Skeletal muscle satellite cell (primary cell): Measurements from ENCODE around the gene ZNF618. TPM values are rescaled to one million over a fixed set of nuclear protein-coding genes. Genes with fewer than 3 reads are reported as not detected.

Source experiments
- H3K27me3 ChIP-seq: 2 replicates; pipeline ENCODE4 v1.7.0; 2013; ENCODE audit warnings: low read length; ENCODE audit not compliant: control insufficient read depth, insufficient read depth
- H3K36me3 ChIP-seq: 2 replicates; pipeline ENCODE4 v1.7.0; 2013; ENCODE audit warnings: mild to moderate bottlenecking, control low read depth, low read length; ENCODE audit not compliant: insufficient read depth
- H3K4me1 ChIP-seq: 2 replicates; pipeline ENCODE4 v1.7.0; 2013; ENCODE audit warnings: low read length; ENCODE audit not compliant: control insufficient read depth, insufficient read depth
- H3K4me2 ChIP-seq: 2 replicates; pipeline ENCODE4 v1.7.0; 2013; ENCODE audit warnings: mild to moderate bottlenecking, low read length
- H3K4me3 ChIP-seq: 2 replicates; pipeline ENCODE4 v1.7.0; 2013; ENCODE audit warnings: low read length
- H3K9ac ChIP-seq: 2 replicates; pipeline ENCODE4 v1.7.0; 2013; ENCODE audit warnings: mild to moderate bottlenecking, low read depth, low read length, moderate library complexity
- H3K9me3 ChIP-seq: replicated peaks from 2 replicates; pipeline ENCODE4 v1.7.0; 2013; ENCODE audit warnings: mild to moderate bottlenecking, control low read depth, low read length
- total RNA-seq: library from RNA; depleted of rRNA; stranded (reverse); fragments of >200 nt; gene quantifications from 2 replicates; pipeline ENCODE4 v1.2.3, GENCODE V29; 2012; rRNA removed

The ZNF618 gene, protein sequence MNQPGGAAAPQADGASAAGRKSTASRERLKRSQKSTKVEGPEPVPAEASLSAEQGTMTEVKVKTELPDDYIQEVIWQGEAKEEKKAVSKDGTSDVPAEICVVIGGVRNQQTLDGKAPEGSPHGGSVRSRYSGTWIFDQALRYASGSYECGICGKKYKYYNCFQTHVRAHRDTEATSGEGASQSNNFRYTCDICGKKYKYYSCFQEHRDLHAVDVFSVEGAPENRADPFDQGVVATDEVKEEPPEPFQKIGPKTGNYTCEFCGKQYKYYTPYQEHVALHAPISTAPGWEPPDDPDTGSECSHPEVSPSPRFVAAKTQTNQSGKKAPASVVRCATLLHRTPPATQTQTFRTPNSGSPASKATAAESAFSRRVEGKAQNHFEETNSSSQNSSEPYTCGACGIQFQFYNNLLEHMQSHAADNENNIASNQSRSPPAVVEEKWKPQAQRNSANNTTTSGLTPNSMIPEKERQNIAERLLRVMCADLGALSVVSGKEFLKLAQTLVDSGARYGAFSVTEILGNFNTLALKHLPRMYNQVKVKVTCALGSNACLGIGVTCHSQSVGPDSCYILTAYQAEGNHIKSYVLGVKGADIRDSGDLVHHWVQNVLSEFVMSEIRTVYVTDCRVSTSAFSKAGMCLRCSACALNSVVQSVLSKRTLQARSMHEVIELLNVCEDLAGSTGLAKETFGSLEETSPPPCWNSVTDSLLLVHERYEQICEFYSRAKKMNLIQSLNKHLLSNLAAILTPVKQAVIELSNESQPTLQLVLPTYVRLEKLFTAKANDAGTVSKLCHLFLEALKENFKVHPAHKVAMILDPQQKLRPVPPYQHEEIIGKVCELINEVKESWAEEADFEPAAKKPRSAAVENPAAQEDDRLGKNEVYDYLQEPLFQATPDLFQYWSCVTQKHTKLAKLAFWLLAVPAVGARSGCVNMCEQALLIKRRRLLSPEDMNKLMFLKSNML
- 3.5 and 4.6 TPM in 2 replicates for total RNA-seq

DNA sequence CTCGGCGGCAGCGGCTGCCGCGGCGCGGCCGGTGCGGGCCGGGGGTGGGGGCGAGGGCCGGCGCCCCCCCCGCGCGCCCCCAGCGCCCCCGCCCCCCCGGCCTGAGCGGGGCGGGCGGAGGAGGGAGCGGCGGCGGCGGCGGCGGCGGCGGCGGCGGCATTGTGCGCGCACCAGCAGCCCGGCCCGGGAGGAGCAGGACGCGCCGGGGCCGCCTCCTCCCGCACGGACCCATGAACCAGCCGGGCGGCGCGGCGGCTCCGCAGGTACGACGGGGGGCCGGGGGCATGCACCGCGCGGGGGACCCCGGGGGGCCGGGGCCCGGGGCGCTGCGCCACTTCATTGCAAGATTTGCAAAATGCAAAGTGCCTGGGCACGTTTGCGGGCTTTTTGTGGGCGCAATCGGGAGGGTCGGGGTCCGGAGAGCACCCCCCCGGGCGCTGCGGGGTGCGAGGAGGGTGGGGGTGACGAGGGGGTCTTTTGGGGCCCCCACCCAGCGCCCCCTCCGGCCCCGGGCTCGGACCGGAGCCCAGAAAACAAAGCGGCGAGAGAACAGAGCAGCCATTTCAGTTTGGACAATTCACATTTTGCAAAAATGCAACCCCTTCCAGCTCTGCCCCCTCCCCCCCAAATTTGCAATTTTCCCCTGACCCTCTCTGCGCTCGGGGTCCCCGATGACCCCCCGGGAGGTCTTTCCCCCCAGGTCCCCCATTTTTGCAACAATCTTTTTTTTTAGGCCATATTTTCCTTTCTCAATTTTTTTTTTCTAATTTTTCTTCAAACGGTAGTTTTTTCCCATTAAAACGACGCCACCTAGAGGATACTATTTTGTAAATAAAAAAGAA, at the start of gene ZNF618:
Gene ZNF618, plus strand, starts transcription at position 159 of the 842 bp plus-strand sequence. Its CDS starts 72 bp downstream, at position 231.
- peaks cover 7% of the 10 kb centered on the region for H3K4me1 ChIP-seq
- H3K9me3 ChIP-seq, result no peaks in the 10 kb centered on the region
- no peaks in the 10 kb centered on the region for H3K36me3 ChIP-seq
- H3K27me3 ChIP-seq, result peaks cover 13% of the 10 kb centered on the region
- H3K4me2 ChIP-seq, result peak within 1 kb of the TSS; percentile 78
- peak within 1 kb of the TSS; percentile 79 for H3K4me3 ChIP-seq
- H3K9ac ChIP-seq, result peak within 1 kb of the TSS; percentile 80

GRCh38 chr9:113828221-113828620, 47.9 kb upstream of the ZNF618 start:
- H3K9me3 ChIP-seq, result no peaks in the 10 kb centered on the region
- H3K4me2 ChIP-seq, result peak overlapping the region; percentile 47
- no peaks in the 10 kb centered on the region for H3K36me3 ChIP-seq
- H3K4me3 ChIP-seq, result peak overlapping the region; percentile 2
- H3K27me3 ChIP-seq, result peaks cover 5% of the 10 kb centered on the region
- H3K4me1 ChIP-seq, result peaks cover 8% of the 10 kb centered on the region
- H3K9ac ChIP-seq, result no peak overlapping the region

GRCh38 chr9:113837334-113837733, 38.8 kb upstream of the ZNF618 start:
- peaks cover 15% of the 10 kb centered on the region for H3K27me3 ChIP-seq

GRCh38 chr9:113842086-113842485, 34.0 kb upstream of the ZNF618 start:
- H3K27me3 ChIP-seq, result peaks cover 33% of the 10 kb centered on the region
- no peak overlapping the region for H3K9ac ChIP-seq
- no peaks in the 10 kb centered on the region for H3K9me3 ChIP-seq
- H3K4me1 ChIP-seq, result peaks cover 3% of the 10 kb centered on the region
- H3K36me3 ChIP-seq, result no peaks in the 10 kb centered on the region
- no peak overlapping the region for H3K4me2 ChIP-seq
- no peak overlapping the region for H3K4me3 ChIP-seq

More at GRCh38 chr9:113837334-113837733, 38.8 kb upstream of the ZNF618 start:
- Histone ChIP-seq H3K36me3 (no peaks in the 10 kb centered on the region), H3K4me3 (no peak overlapping the region), H3K9ac (no peak overlapping the region), H3K9me3 (no peaks in the 10 kb centered on the region), H3K4me2 (no peak overlapping the region), H3K4me1 (peaks cover 3% of the 10 kb centered on the region)

DNA sequence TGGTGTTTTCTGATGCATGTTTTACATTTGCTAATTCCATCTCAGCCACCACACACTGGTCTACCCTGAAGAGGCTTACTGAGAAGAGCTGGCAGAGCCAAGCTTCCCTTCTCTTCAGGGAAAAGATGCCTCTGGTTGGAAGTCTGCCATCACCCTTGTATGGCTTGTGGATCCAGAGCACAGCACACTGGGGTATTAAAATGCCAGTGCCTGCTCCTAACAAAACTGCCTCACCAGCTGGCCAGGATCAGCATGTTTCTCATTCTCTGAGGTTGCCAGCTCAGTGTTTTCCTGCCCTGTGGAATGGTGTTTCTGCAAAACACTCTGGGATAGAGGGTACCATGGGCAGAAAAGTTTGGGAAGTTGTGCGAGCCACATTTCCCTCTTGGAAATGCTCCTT, 31.6 kb upstream of the ZNF618 start:
- H3K9ac ChIP-seq, result no peak overlapping the region
- peaks cover 3% of the 10 kb centered on the region for H3K4me1 ChIP-seq
- H3K4me3 ChIP-seq, result no peak overlapping the region
- H3K4me2 ChIP-seq, result no peak overlapping the region
- no peaks in the 10 kb centered on the region for H3K9me3 ChIP-seq
- peaks cover 41% of the 10 kb centered on the region for H3K27me3 ChIP-seq
- no peaks in the 10 kb centered on the region for H3K36me3 ChIP-seq

- H3K9me3 ChIP-seq, result no peaks in the 10 kb centered on the region
- H3K9ac ChIP-seq, result no peak overlapping the region
- H3K27me3 ChIP-seq, result peaks cover 48% of the 10 kb centered on the region
- no peak overlapping the region for H3K4me3 ChIP-seq
- H3K4me2 ChIP-seq, result no peak overlapping the region
- no peaks in the 10 kb centered on the region for H3K4me1 ChIP-seq
- no peaks in the 10 kb centered on the region for H3K36me3 ChIP-seq
These were observed 24.8 kb upstream of the ZNF618 start for GRCh38 chr9:113851359-113851758.

- Histone ChIP-seq H3K4me1 (no peaks in the 10 kb centered on the region), H3K4me3 (no peak overlapping the region), H3K27me3 (peaks cover 46% of the 10 kb centered on the region), H3K36me3 (no peaks in the 10 kb centered on the region), H3K4me2 (no peak overlapping the region), H3K9me3 (no peaks in the 10 kb centered on the region), H3K9ac (no peak overlapping the region)
These were observed 24.2 kb upstream of the ZNF618 start for GRCh38 chr9:113851873-113852272.

DNA sequence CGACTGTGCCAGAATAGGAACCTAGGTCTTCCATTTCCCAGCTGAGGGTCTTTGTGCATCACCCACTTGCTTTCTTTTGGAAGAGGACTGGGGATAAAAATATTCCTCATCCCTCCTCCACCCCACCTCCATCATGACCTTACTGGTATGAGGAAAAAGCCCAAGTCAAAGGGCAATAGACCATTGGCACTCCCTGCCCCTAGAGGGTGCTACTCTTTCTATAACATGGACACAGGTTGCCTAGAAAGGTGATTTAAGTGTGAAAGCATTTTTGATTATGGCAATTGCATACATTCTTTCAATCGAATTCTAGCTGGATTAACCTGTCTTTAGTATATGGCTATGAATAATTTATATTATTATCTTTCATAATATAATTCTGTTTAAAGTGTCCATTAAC, 22.8 kb upstream of the ZNF618 start:
- no peaks in the 10 kb centered on the region for H3K9me3 ChIP-seq
- no peak overlapping the region for H3K9ac ChIP-seq
- no peaks in the 10 kb centered on the region for H3K36me3 ChIP-seq
- no peaks in the 10 kb centered on the region for H3K4me1 ChIP-seq
- peaks cover 50% of the 10 kb centered on the region for H3K27me3 ChIP-seq
- H3K4me2 ChIP-seq, result no peak overlapping the region
- no peak overlapping the region for H3K4me3 ChIP-seq

- no peak overlapping the region for H3K4me2 ChIP-seq
- H3K27me3 ChIP-seq, result peaks cover 57% of the 10 kb centered on the region
- H3K36me3 ChIP-seq, result no peaks in the 10 kb centered on the region
- no peak overlapping the region for H3K9ac ChIP-seq
- no peaks in the 10 kb centered on the region for H3K4me1 ChIP-seq
- no peaks in the 10 kb centered on the region for H3K9me3 ChIP-seq
- H3K4me3 ChIP-seq, result no peak overlapping the region
These were observed 21.8 kb upstream of the ZNF618 start for GRCh38 chr9:113854310-113854709.

GRCh38 chr9:113857875-113858274, 18.2 kb upstream of the ZNF618 start:
- Histone ChIP-seq H3K9me3 (no peaks in the 10 kb centered on the region), H3K4me3 (no peak overlapping the region), H3K4me2 (no peak overlapping the region), H3K9ac (no peak overlapping the region), H3K36me3 (no peaks in the 10 kb centered on the region), H3K4me1 (no peaks in the 10 kb centered on the region), H3K27me3 (peaks cover 62% of the 10 kb centered on the region)

DNA sequence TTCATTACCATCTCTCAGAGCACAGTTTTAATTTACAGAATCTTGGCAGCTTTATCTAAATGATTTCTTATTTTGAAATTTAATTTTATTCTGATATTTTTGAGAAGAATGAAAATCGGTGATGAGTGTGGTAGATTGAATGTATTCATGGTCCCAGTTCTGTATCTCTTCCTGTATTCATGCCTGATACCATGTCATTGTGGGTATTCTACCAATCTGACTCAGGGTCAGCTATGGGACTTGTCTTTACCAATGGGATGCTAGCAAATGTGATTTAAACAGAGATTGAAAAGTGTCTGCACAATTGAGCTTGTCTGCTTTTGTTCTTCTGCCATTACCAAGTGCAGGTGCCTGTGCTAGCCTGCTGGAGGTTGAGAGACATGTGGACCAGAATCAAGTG, 17.8 kb upstream of the ZNF618 start:
- H3K4me2 ChIP-seq, result no peak overlapping the region
- H3K4me1 ChIP-seq, result no peaks in the 10 kb centered on the region
- H3K4me3 ChIP-seq, result no peak overlapping the region
- peaks cover 63% of the 10 kb centered on the region for H3K27me3 ChIP-seq
- H3K9ac ChIP-seq, result no peak overlapping the region
- no peaks in the 10 kb centered on the region for H3K9me3 ChIP-seq
- no peaks in the 10 kb centered on the region for H3K36me3 ChIP-seq
